Inferior parietal cortex (tissue), 1 donor: ENCODE results near the gene NFE2L3.
"Not testable (repeated sequence)": the region's sequence is repeated elsewhere in the genome, so short reads cannot be mapped to it uniquely, and the experiment has no call there.

Experiments
- DNase-seq: peaks from one replicate; pipeline ENCODE4 v3.0.0-alpha.2; 2016; ENCODE audit errors: extremely low spot score

The NFE2L3 gene

DNA sequence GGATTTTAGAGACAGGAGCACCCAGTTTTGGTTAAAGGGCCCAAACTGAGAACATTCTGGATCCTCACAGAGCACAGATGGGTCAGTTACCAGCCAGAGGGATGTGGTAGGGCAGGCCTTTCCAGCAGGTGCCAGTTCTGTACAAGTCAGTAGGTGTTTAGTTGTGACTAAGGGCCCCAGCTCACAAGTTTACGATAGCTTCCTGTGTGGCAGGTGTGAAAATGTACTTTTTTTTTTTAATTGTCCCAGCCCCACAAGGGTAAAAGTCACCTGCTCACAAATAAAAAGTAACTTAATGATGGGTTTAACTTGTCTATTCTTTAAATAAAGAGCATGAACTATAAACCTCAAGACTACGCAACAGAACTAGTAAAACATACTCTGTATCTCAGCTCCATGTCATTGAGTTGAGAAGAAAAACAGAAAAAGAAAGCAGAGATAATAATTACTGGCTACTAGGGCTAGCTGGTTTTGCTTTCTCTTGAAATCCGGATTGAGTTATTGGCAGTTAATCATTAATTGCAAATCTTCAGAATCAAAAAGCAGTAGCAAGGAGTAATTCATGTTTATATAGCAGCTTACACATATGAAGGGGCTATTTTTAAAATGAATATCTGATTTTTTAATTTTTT is 15.4 kb downstream of the NFE2L3 start:
- DNase-seq = no peak

GRCh38 chr7:26168458-26169023 is 16.5 kb downstream of the NFE2L3 start:
- DNase-seq = no peak

GRCh38 chr7:26169271-26169670 is 17.3 kb downstream of the NFE2L3 start:
- no peak for DNase-seq

- DNase-seq = no peak
These were observed 18.7 kb downstream of the NFE2L3 start for GRCh38 chr7:26170663-26171062.

GRCh38 chr7:26171601-26172000 is 19.6 kb downstream of the NFE2L3 start:
- no peak for DNase-seq

DNA sequence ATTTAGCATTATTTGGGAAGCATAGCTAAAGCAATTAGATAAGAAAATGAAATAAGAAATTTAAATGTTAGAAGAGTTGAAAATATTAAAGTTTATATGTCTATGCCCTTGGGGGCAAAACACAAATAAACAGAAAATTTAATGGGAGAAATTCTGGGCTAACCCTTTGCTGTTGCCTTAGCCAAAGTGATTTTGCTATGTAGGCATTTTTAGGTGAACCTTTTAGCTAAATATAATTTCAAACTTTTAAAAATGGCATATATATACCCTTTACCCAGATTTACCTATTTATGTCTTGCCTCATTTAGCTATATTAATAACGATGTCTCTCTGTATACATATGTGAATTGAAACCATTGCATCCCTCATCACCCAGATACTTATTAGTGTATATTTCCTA is 20.1 kb downstream of the NFE2L3 start:
- DNase-seq = no peak

GRCh38 chr7:26175903-26176302 is 23.9 kb downstream of the NFE2L3 start:
- not testable (repeated sequence) for DNase-seq

DNA sequence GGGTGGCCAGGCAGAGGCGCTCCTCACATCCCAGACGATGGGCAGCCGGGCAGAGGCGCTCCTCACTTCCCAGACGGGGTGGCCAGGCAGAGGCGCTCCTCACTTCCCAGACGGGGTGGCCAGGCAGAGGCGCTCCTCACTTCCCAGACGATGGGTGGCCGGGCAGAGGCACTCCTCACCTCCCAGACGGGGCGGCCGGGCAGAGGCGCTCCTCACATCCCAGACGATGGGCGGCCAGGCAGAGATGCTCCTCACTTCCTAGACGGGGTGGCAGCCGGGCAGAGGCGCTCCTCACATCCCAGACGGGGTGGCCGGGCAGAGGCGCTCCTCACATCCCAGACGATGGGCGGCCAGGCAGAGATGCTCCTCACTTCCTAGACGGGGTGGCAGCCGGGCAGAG is 24.7 kb downstream of the NFE2L3 start:
- not testable (repeated sequence) for DNase-seq

DNA sequence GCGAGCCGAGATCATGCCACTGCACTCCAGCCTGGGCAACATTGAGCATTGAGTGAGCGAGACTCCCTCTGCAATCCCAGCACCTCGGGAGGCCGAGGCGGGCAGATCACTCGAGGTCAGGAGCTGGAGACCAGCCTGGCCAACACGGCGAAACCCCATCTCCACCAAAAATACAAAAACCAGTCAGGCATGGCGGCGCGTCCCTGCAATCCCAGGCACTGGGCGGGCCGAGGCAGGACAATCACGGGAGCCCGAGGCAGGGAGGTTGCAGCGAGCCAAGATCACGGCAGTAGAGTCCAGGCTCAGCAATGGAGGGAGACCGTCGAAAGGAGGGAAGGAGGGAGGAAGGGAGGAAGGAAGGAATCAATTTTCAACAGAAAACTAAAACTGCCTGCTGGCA is 25.3 kb downstream of the NFE2L3 start:
- DNase-seq = not testable (repeated sequence)

GRCh38 chr7:26178272-26178960 is 26.4 kb downstream of the NFE2L3 start:
- no peak for DNase-seq

DNA sequence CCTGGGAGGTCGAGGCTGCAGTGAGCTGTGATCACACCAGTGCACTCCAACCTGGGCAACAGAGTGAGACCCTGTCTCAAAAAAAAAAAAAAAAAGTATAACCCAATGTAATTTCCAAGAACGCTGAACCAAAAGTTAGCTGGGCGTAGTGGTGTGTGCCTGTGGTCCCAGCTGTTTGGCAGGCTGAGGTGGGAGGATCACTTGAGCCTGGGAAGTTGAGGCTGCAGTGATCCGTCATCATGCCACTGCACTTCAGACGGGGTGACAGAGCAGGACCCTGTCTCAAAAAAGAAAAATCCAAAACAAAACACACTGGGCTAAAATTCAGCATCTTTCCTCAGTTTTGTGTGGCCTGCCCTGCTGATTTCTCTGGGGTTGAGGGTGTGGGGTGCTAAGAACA is 27.4 kb downstream of the NFE2L3 start:
- DNase-seq = no peak

GRCh38 chr7:26179826-26180497 is 28.0 kb downstream of the NFE2L3 start:
- no peak for DNase-seq

DNA sequence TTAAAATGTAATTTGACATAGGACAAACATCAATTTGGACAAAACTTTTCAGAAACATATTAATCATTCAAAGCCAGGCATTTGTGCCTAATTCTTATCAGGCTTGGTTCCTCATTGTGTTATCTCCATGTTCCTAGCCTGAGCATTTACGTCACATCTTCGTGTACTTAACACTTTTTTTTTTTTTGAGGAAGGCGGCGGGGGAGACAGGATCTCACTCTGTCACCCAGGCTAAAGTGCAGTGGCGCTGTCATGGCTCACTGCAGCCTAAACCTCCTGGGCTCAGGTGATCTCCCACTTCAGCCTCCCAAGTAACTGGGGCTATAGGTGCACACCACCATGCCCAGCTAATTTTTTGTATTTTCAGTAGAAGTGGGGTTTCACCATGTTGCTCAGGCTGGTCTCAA is 28.8 kb downstream of the NFE2L3 start:
- no peak for DNase-seq

DNA sequence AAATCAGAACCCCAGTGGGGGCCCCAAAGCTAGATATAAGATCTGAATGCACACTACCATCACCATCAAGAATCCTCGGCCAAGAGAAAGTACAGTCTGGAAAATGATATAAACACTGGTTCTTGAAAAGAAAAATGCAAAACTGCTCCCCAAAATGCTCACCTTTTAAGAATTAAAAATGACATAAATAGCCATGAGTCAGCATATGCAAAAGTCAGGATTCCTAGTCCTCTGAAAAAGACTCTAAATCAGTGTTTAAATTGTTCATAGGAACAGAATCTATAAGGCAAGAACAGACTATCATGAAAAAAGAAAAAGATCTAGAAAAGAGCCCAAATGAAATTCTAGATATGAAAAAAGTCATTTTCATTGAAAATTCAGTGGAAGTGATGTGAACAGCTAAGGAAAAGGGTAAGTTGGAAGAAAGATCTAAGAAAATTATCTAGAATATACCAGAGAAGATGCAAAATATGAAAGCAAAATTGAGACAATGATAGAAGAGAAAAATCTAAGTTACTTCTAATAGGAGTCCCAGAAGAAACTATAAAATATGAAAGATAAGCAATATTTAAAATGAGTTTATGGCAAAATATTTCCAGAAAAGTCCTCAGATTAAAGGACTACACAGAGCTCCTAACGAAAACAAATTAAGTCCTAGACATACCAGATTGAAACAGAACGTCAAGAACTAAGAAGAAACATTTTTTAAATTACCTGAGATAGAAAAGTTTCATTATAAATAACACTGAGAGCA is 29.7 kb downstream of the NFE2L3 start:
- no peak for DNase-seq

GRCh38 chr7:26182283-26182682 is 30.3 kb downstream of the NFE2L3 start:
- DNase-seq = no peak

DNA sequence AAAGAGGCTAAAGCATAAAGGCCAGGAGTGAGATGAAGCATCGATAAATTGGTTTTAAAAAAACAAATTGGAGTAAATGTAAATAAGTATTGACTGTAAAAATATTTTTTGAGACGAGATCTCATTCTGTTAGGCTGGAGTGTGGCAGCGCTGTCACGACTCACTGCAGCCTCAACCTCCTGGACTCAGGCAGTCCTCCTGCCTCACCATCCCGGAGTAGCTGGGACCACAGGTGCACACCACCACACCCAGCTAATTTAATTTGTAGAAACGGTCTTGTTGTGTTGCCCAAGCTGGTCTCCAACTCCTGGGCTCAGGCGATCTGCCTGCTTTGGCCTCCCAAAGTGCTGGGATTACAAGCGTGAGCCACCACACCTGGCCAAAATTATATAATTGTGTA is 30.7 kb downstream of the NFE2L3 start:
- DNase-seq = no peak

GRCh38 chr7:26183545-26184280 is 31.7 kb downstream of the NFE2L3 start:
- DNase-seq = no peak

DNA sequence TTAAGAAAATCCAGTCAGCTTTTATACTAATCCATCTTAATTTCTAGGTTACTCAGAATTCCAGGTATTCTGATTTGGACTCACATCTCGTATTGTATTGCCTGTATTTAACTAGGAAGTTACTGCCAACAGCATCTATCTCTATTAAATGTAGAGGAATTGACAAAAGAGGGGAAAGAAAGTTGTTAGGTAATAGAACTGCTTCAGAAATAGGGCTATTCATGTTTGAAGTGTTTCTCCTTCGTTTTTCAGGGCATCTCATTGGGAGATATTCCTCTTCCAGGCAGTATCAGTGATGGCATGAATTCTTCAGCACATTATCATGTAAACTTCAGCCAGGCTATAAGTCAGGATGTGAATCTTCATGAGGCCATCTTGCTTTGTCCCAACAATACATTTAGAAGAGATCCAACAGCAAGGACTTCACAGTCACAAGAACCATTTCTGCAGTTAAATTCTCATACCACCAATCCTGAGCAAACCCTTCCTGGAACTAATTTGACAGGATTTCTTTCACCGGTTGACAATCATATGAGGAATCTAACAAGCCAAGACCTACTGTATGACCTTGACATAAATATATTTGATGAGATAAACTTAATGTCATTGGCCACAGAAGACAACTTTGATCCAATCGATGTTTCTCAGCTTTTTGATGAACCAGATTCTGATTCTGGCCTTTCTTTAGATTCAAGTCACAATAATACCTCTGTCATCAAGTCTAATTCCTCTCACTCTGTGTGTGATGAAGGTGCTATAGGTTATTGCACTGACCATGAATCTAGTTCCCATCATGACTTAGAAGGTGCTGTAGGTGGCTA is 32.5 kb downstream of the NFE2L3 start:
- not testable (repeated sequence) for DNase-seq

DNA sequence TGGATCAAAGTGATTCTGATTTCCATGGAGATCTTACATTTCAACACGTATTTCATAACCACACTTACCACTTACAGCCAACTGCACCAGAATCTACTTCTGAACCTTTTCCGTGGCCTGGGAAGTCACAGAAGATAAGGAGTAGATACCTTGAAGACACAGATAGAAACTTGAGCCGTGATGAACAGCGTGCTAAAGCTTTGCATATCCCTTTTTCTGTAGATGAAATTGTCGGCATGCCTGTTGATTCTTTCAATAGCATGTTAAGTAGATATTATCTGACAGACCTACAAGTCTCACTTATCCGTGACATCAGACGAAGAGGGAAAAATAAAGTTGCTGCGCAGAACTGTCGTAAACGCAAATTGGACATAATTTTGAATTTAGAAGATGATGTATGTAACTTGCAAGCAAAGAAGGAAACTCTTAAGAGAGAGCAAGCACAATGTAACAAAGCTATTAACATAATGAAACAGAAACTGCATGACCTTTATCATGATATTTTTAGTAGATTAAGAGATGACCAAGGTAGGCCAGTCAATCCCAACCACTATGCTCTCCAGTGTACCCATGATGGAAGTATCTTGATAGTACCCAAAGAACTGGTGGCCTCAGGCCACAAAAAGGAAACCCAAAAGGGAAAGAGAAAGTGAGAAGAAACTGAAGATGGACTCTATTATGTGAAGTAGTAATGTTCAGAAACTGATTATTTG is 33.3 kb downstream of the NFE2L3 start:
- no peak for DNase-seq

DNA sequence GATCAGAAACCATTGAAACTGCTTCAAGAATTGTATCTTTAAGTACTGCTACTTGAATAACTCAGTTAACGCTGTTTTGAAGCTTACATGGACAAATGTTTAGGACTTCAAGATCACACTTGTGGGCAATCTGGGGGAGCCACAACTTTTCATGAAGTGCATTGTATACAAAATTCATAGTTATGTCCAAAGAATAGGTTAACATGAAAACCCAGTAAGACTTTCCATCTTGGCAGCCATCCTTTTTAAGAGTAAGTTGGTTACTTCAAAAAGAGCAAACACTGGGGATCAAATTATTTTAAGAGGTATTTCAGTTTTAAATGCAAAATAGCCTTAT is 33.8 kb downstream of the NFE2L3 start:
- DNase-seq = no peak
